Left kidney (tissue), 2 donors: ENCODE data around the gene LEP. TPM values are rescaled to one million over a fixed set of nuclear protein-coding genes. Genes with fewer than 3 reads are reported as not detected.

Experiments used
- DNase-seq: peaks from one replicate; pipeline ENCODE4 v3.0.0-alpha.2; 2013
- polyA plus RNA-seq: library from polyadenylated mRNA; unstranded; fragments of 120-200 nt; gene quantifications from one replicate; pipeline ENCODE4 v1.2.1, GENCODE V29; 2013; ENCODE audit not compliant: insufficient read length

Gene LEP
- polyA plus RNA-seq, 1 donor = 0.53 TPM

GRCh38 chr7:128247108-128247507, 6.0 kb downstream of the LEP start:
- DNase-seq = no peak

- no peak for DNase-seq
Observed at GRCh38 chr7:128247640-128248194, 6.6 kb downstream of the LEP start.

- no peak for DNase-seq
Observed at GRCh38 chr7:128251337-128251736, 10.3 kb downstream of the LEP start.

GRCh38 chr7:128253701-128254100, 12.6 kb downstream of the LEP start:
- no peak for DNase-seq

- no peak for DNase-seq
Observed at GRCh38 chr7:128254470-128254869, 13.4 kb downstream of the LEP start.

GRCh38 chr7:128255271-128255670, 14.2 kb downstream of the LEP start:
- DNase-seq = no peak

- DNase-seq = no peak
Observed at GRCh38 chr7:128257458-128257857, 16.4 kb downstream of the LEP start.

GRCh38 chr7:128259131-128260061, 18.3 kb downstream of the LEP start:
- DNase-seq = no peak

- DNase-seq = no peak
Observed at GRCh38 chr7:128260069-128260795, 19.2 kb downstream of the LEP start.

- DNase-seq = no peak
Observed at GRCh38 chr7:128262273-128263028, 21.4 kb downstream of the LEP start.

GRCh38 chr7:128263420-128263819, 22.3 kb downstream of the LEP start:
- no peak for DNase-seq

GRCh38 chr7:128264477-128264876, 23.4 kb downstream of the LEP start:
- no peak for DNase-seq

GRCh38 chr7:128265156-128265905, 24.3 kb downstream of the LEP start:
- DNase-seq = no peak

- DNase-seq = no peak
Observed at GRCh38 chr7:128265906-128266300, 24.8 kb downstream of the LEP start.

GRCh38 chr7:128266529-128266882, 25.4 kb downstream of the LEP start:
- no peak for DNase-seq

- DNase-seq = no peak
Observed at GRCh38 chr7:128266883-128267594, 26.0 kb downstream of the LEP start.

GRCh38 chr7:128267595-128267924, 26.5 kb downstream of the LEP start:
- DNase-seq = no peak

- DNase-seq = no peak
Observed at GRCh38 chr7:128268233-128268632, 27.2 kb downstream of the LEP start.

GRCh38 chr7:128270826-128271272, 29.8 kb downstream of the LEP start:
- DNase-seq = no peak

GRCh38 chr7:128271471-128271941, 30.4 kb downstream of the LEP start:
- no peak for DNase-seq

- DNase-seq = no peak
Observed at GRCh38 chr7:128271942-128272481, 30.9 kb downstream of the LEP start.
